MV-4-11 (cell line): ENCODE results near the gene PKDREJ.
"Not testable (repeated sequence)": the region's sequence is repeated elsewhere in the genome, so short reads cannot be mapped to it uniquely, and the experiment has no call there.

Source experiments
- DNase-seq: peaks from one replicate; lab custom pipeline; 2025; lab: John Stamatoyannopoulos, UW

Gene PKDREJ

DNA sequence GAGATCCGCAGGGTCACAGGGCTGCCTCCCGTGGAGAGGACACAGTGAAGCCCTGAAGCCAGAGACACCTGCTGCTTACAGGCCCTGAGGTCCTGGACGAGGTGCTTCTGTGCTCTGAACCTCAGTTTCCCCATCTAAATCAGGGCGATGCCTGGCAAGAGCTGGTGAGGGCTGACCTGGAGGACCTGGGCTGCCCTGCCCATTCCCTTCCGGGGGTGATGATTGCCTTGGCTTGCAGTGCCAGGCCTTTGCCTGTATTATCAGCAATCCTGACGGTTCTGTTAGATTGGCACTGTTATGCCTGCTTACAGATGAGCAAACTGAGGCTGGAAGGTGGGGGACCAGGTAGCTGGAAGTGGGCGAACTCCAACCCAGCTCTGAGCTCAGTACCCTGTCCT lies 25.7 kb upstream of the PKDREJ start:
- DNase-seq, result no peak

DNA sequence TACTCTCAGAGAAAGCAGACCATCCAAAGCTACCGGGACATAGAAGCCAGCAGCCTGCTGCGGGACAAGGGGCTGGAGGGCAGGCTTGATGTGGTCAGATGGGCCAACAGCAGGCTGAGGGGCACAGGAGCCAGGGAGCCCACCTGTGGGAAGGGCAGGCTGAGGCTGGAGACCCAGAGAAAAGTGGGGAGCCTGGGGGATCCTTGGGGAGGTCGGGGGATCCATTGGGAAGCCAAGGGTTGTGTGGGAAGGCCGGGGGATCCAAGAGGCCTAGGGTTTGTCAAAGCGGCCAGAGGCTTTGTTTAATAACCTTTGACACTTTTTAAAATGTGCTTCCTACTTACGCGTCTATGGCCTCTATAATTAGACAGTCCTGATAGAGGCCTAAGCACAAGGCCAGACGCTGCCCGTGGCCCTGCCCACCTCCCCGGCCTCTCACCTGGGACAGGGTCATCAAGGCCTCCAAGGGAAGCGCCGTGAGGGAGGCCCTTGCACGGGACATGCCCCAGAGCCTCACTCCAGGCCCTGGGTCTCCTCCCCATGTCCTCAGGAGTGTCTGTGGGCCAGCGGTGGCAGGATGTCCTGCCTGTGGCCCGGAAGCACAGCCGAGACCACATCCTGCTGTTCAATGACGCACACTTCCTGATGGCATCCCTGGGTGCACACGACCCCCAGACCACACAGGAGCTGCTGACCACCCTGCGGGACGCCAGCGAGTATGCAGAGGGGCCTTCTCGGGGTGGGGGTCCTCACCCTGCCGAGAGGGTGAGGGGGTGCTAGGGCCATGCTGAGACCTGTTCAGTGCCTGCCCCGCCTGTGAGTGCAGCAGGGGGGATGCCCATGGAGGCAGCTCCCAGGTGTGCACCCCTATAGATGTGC lies 25.0 kb upstream of the PKDREJ start:
- DNase-seq, result peak; percentile 84

DNA sequence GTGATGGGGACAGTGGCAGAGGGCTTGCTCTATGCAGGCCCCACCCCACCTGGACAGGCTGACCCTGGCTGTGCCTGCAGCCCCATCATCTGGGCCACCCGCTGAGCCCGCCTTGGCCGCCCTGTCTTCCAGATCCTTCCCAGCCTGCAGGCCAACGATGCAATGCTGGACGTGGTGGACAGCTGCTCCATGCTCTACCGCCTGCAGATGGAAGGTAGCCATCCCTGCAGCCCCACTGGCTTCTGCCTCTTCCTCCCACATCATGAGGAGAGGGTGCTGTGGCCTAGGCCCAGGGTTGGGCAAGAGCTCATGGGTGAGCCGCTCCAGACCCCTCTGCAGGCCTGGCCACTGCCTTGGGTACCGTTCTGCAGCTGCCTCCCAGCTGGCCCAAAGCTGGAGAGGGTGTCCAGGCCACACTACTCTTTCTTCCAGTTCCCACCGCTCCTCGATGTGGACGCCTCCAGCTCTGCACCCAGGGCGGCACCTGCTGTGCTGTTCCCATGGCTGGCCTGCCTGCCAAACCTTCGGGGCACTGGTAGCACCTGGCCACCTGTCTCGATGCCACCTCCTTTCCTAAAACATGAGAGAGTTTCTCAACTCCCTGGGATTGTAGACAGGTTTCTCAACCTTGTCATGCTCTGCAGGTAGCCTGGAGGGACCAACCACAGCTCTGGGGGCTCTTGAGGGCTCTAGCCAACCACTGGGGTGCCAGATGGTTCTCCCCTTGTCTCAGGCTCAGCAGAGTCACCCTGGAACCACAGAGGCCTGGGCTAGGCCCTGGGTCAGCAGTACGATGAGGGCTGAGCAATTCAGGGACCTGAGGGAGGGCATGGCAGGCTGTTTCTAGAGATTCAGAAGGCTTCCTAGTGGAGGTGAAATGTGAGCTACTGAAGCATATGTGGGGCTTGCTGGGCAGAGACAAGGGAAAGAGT lies 24.1 kb upstream of the PKDREJ start:
- DNase-seq, result no peak

DNA sequence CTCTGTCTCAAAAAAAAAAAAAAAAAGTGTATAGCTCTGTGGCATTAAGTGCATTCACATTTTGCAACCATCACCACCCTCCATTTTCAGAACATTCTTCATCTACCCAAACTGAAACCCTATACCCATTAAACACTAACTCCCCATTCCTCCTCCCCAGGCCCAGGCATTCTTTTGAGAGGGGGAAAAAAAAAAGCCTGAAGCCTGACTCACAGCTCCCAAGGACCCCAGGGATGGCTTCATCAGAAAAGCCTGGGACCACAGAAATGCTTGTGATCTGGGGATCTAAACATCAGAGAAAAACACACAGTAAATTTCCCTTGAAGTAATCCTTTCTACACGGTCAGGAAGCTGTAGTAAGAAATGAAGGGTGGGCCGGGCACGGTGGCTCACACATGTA lies 22.9 kb upstream of the PKDREJ start:
- no peak for DNase-seq

DNA sequence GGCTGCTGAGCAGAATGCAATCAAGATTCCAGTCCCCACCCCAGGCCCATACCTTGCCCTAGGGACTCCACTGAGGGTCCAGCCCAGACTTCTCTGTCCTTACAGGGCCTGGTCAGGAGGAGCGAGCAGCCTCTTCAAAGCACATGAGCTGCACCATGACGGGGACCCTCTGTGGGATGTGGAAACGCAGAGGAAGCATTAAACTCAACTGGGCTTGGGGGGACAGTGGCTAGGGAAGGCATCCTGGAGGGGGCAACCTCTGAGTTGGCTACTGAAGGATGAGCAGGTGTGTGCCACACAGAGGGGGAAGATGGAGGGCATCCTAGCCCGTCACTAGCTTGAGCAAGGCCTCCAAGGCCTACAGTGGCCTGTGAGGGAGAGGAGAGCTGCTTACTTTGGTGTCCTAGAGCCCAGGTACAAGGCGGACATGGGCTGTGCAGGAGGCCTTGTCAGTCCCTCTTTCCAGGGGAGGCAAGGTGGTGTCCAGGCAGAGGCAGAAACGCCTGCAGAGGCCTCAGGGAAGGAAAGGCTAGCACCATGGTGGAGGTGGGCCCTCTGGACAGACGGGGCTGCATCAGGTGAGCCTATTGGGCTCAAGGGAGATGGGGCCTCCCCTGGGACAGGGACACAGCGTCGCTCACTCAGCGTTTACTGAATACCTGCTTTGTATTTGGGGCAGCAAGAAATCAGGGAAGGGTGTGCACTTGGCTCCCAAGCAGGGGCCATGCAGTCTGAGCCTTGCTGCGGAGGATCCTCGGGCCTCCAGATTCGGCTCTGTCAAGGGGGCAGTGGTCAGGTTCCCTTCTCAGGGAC lies 18.9 kb upstream of the PKDREJ start:
- no peak for DNase-seq

DNA sequence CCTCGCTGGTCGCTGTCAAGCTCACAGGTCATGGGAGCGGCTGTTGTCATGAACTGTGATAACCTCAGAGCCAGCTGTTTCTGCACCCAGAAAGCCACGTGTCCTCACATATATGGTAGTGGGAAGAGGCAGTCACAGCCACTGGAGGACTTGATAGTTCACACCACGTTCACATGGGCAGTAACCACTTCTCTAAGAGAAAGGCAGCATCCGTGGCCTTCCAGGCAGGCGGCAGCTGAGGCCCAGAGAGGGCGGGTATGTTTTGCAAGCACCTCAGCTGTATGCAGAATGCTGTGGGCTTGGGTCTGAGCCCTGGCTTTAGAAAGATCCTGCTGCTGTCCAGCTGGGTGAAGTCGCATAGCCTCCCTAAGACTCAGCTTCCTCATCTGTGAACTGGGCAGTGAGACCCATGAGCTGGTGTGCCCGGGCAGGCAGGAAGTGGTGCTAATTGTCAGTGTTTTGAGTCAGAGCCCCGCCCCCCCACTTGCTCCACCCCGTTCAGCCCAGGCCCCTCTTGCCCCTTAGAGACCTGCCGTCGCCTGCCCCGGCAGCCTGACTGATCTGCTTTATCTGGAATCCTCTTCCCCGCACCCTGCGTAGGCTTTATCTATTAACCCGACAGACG lies 18.0 kb upstream of the PKDREJ start:
- peak; percentile 99 for DNase-seq

DNA sequence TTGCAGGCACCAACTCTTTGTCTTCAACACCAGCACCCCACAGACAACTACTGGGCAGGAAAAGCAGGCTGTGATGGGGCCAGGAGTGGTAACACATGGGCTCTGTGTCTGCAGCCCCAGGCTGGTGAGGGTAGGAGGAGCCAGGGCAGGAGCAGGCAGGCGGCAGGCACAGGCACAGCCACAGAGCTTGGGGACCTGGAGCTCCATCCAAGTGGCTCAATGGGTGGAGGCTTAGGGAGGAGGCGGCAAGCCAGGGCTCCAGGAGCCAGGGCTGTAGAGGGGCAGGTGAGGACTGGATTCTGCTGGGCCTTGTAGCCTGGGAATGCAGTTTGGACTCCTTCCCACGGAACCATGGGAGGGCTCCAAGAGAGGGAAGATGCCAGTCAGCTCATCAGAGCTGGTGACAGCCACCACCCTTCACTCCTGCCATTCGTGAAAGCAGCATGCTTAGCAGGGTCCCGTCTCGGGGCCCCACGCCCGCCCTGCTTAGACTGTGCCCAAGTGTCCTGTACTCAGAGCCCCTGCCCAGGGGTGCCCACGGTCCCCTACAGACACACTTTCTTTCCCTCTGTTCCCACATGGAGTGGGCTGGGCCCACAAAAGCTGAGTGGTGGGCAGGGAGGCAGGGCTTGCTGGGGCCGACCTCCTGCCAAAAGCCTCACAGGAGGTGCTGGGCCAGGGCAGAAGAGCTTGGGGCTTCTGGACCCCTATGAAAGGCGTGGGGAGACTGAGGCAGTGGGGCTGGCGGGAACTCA lies 17.1 kb upstream of the PKDREJ start:
- DNase-seq, result no peak

DNA sequence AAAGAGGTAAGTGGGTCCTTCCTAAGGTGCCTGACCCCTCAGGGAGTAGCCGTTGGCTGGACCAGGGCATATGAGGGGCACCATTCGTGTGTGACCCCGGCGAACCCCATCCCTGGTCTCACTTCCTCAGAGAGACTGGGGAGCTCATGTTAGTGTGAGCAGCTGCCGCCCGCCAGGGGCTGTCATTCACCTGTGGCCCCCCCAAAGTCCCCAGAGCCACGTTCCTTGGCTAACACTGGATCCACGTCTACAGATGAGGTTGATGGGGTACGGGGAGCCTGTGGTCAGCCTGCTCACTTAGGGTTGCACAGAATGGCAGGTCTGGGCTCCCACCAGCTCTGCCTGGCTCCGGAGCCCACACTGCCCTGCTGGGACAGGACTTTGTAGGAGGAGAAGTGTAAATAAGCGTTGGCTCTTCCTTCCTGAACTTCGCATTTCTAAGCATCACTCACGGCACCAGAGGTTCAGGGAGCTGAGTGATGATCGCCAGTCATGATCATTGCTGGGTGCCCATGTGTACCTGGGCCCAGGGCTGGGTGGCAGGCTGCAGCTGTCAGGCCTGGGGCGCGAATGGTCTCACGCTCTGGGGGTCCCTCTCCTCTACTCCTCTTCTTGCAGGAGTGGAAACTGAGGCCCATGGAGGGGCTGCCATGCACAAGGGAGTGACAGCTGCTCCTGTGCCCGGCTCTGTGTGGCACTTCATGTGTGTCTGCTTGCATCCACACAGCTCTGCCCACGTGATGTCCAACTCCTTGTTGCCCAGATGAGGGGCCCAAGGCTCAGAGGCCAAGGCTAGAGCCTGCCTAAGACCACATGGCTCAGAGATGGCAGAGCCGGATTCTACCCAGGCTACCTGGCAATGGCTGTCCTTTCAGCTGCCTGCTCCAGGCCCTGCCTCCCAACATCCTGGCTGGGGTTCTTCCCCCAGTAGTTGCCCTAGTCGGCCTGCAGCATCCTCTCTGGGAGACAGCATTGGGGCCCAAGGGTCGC lies 15.8 kb upstream of the PKDREJ start:
- DNase-seq, result no peak

DNA sequence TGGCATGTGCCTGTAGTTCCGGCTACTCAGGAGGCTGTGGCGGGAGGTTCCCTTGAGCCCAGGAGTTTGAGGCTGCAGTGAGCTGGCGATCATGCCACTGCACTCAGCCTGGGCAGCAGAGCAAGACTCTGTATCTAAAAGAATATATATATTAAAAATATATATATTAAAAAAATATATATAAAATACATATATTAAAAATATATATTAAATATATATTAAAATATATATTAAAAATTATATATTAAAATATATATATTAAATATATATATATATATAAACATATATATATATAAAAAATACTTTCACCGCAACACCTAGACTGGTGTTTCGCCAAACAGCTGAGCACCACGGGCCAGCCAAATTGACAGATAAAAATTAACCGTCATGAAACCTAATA lies 13.4 kb upstream of the PKDREJ start:
- no peak for DNase-seq

DNA sequence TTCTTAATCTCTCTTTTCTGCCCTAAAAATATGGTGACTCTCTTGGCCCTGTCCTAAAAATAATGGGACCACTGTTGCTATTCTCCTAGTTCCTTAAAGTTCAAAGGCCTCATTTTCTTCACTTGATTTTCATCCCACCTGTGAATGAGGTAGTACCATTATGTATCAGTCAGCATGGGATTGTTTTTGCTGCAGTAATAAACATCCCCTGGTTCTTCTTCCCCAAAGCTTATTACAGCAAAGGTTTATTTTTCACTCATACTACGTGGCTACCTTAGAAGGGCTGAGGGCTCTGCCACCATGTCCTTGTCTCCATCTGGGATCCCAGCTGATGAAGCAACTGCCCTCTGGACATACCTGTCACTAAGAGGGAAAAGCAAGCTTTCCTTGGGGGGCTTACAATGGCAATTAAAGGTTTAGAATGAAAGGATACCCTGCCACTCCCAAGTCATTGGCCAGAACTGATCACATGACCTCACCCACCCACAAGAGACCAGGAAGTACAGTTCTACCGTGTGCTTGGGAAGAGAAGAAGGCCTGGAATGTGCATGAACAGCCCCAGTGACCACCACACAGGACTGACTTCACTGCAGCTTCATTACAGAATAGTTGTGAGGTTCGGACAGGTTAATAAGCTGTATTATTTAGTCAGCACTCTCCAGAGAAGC lies 12.4 kb upstream of the PKDREJ start:
- no peak for DNase-seq

DNA sequence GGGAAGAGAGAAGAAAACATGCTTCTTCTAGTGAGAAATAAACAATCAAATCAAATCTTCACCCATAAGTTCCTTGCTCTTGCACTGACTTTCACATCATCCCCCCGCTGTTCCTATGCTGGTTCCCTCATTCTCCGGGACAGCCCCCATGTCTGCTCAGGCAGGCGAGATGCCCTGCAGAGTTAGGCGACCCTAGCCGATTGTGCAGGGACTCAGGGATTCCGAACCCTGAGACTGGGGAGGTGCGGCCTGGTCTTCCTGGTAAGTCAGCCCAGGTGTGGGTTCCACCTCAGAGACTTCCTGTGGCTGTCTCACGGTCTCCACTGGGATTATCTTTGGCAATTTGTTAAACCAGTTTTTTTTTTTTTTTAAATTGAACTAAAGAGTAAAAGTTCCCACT lies 11.2 kb upstream of the PKDREJ start:
- DNase-seq, result no peak

DNA sequence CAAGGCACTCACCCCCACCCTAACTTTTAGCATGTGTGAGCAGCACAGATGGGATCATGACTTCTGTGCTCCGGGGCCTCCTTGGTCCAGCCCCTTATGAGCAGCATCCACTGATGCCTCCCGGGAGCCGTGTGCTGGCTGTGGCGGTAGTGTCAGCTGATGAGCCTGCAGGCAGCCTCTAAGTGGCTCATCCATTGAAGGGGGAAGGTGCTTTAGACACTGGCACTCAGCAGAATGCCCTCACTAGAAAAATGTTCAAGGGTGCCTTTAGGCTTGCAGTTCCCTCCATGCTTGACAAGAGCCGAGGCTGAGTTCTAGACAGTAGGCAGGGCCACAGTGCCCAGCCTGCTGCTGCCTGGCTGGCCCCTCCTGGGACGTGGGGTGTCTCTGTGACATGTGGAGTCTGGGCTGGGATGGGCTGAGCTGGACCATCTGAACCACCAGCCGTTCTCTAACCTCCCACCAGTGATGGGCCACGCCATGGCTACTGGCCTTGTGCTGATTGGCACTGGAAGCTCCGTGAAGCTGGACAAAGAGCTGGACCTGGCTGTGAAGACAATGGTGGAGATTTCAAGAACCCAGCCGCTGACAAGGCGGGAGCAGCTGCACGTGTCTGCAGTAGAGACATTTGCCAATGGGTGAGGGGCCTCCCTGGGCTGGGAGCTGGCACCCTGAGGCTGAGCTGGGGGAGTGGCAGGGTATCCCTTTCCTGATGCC lies 10.4 kb upstream of the PKDREJ start:
- no peak for DNase-seq

DNA sequence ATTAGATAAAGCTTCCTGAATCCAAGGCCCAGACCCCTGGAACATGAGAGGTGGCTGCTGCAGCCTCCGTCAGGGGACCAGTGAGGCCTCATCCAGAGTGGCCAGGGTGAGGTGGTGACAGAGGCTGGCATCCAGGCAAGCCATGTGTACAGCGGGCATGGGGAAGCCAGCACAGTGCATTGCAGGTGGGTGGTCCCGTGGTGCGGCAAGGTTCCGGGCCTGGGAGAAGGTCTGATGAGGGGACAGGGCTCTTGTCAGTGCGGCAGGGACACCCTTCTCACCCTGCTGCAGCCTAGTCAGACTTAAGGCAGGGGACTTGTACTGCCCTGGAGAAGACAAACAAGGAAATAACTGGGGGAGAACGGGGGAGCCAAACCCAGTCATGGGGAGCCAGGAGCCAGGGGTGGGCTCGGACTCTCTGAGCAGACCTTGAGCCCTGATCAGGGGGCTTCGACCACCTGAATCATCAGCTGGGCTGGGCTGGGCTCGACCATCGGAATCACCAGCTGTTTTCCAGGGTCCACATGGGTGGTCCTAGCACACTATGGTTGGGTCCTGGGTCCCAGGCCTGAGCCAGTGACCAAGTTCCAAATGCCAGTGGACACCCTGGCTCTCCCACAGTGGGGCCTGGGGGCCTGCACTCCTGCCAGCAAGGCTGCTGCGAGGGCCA lies 9.8 kb upstream of the PKDREJ start:
- no peak for DNase-seq

DNA sequence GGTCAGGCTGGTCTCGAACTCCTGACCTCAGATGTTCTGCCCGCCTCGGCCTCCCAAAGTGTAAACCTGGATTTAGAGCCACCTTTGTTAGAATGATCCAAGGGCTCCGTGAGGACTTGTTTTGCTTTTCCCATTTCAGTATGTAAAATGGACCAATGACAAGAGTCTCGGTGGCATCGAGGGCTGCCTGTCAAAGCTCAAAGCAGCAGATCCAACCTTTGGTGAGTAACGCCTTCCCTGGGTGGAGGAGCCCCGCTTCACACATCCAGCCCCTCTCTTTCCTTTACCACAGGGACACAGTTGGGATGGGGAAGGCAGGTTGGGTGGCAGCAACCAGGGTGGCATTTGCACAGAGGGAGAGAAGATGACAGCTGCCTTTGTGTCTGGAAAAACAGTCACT lies 9.1 kb upstream of the PKDREJ start:
- DNase-seq, result no peak

DNA sequence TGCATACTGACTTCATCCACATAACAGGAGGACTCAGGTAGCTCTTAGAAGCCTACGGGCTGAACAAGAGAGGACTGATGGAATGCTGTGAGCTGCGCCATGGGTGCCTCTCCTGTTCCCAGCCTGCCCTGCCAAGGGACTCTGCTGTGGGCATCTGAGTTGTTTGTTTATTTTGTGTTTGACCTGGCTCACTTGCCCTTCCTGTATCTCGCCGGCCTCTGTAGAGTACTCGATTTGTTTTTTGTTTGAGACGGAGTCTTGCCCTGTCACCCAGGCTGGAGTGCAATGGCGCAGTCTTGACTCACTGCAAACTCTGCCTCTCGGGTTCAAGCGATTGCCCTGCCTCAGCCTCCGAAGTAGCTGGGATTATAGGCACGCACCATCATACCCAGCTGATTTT lies 6.4 kb upstream of the PKDREJ start:
- DNase-seq, result no peak

DNA sequence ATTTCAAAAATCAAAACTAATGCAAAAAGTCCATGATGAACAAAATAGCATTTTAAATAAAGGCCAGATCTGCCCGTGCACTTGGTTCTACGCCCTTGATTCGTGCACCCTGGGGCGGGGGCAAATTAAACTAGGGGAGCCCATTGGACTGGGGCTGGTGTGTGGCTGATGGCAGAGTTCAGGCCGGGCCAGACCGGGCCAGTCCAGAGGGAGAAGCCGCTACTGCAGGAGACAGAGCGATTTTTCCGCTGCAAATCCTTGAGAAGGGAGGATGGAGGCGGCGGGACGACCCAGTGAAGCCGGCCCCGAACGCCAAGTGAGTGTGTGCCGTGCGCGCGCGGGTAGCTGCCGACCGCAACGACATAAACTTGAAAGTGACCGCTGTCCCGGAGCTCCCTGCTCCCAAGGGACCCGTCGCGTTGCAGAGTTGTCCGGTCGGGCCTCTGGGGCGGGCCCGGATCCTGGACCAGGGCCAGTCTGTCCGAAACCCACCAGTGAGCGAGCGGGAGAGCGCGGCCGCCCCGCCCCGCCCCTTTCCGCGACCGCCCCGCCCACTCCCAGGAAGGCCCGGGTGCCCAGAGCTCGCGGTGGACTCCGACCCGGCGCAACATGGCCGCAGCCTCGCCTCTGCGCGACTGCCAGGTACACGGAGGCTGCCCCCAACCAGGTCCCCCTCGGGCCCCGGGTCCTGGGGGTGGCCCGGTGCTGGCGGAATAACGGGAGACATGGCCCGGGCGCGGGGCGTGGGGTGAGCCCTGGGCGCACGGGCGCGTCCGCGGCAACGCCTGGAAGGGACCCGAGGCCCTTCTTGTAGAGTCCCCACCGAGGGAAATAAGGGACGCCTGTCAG lies 4.5 kb upstream of the PKDREJ start, which contains the start of gene TTC38:
TSS of gene TTC38 (plus strand) at position 578 of the 849 bp plus-strand sequence. CDS start at position 610, 32 bp downstream.
- peak; percentile 54 for DNase-seq

DNA sequence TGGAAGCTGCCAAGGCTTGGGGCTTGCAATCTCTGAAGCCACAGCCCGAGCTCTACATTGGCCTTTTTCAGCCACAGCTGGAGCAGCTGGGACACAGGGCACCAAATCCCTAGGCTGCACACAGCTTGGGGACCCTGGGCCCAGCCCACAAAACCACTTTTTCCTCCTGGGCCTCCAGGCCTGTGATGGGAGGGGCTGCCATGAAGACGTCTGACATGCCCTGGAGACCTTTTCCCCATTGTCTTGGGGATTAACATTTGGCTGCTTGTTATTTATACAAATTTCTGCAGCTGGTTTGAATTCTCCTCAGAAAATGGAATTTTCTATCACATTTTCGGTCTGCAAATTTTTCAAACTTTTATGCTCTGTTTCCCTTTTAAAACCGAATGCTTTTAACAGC lies 2.5 kb upstream of the PKDREJ start:
- DNase-seq, result not testable (repeated sequence)
